Measurements from ENCODE around the gene KIRREL3. TPM values are rescaled to one million over a fixed set of nuclear protein-coding genes. Genes with fewer than 3 reads are reported as not detected.

KIRREL3 gene
- total RNA-seq, 1 experiment from 2014 or later: 0.44 TPM

- no peaks in the 10 kb centered on the region for H4K20me1 ChIP-seq (ENCODE audit: low read length)
- ATAC-seq (no peak), DNase-seq (no peak)
- no peak overlapping the region for H3K27ac ChIP-seq (ENCODE audit: low read length)
- peaks cover 13% of the 10 kb centered on the region for H3K79me2 ChIP-seq (ENCODE audit: low read length)
- no peaks in the 10 kb centered on the region for H3K9me3 ChIP-seq (ENCODE audit: low read length)
- no peaks in the 10 kb centered on the region for H3F3A ChIP-seq (ENCODE audit: low read length, unreplicated experiment)
- CTCF ChIA-PET: no interaction called here
- no peaks in the 10 kb centered on the region for H3K9me2 ChIP-seq (replicated peaks; ENCODE audit: low read length)
- POLR2A ChIA-PET (ENCODE audit: unreplicated experiment): no interaction called here
- H3K36me3 ChIP-seq (ENCODE audit: low read depth, low read length): peaks cover 63% of the 10 kb centered on the region
- no peak for TF ChIP-seq EZH2 (IDR thresholded peaks at IDR 0.05; ENCODE audit: low read length, unreplicated experiment)
- no peak for TF ChIP-seq CTCF (conservative IDR thresholded peaks at IDR 0.05; ENCODE audit: low read depth, low read length)
- no peak for TF ChIP-seq EZH2phosphoT487 (IDR thresholded peaks at IDR 0.05; ENCODE audit: borderline replicate concordance, low read length)
- no peak overlapping the region for H3K4me3 ChIP-seq (ENCODE audit: low read length)
- H3K4me2 ChIP-seq (ENCODE audit: low read length): no peak overlapping the region
- H3K9ac ChIP-seq (ENCODE audit: low read length): no peak overlapping the region
- intact Hi-C loops (cut with micrococcal nuclease): no loop called here
- BruUV-seq (replicated peaks): no TSS peak
- H3K27me3 ChIP-seq (ENCODE audit: low read length): no peaks in the 10 kb centered on the region
- no peak overlapping the region for H2AFZ ChIP-seq (ENCODE audit: low read length)
- H3K4me1 ChIP-seq (ENCODE audit: insufficient read depth, low read length): peaks cover 21% of the 10 kb centered on the region
These were observed 589.9 kb downstream of the KIRREL3 start for GRCh38 chr11:126410649-126411048.

DNA sequence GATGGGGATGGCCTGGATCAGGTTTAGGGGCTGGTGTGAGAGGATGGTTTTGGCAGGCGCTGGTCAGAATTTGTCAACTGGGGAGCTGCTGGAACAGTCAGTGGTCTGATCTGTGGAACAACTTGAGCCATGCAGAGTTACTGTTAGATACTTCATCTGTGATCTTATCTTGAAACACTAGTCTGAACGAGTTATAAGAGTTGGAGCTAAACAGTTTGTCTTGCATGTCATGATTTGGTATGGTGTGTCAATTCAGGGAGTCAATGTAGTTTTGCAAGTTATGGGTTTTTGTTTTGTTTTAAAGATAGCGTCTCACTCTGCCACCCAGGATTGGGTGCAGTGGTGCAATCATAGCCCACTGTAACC, 591.0 kb downstream of the KIRREL3 start:
- CTCF ChIA-PET: no interaction called here
- H3K9me2 ChIP-seq (replicated peaks; ENCODE audit: low read length): no peaks in the 10 kb centered on the region
- H3F3A ChIP-seq (ENCODE audit: low read length, unreplicated experiment): no peaks in the 10 kb centered on the region
- H4K20me1 ChIP-seq (ENCODE audit: low read length): no peaks in the 10 kb centered on the region
- no peak for TF ChIP-seq EZH2 (IDR thresholded peaks at IDR 0.05; ENCODE audit: low read length, unreplicated experiment)
- TF ChIP-seq EZH2phosphoT487 (IDR thresholded peaks at IDR 0.05; ENCODE audit: borderline replicate concordance, low read length): no peak
- TF ChIP-seq CTCF (conservative IDR thresholded peaks at IDR 0.05; ENCODE audit: low read depth, low read length): no peak
- H3K9ac ChIP-seq (ENCODE audit: low read length): no peak overlapping the region
- no peaks in the 10 kb centered on the region for H3K27me3 ChIP-seq (ENCODE audit: low read length)
- no peak overlapping the region for H3K4me3 ChIP-seq (ENCODE audit: low read length)
- DNase-seq (no peak), ATAC-seq (no peak)
- peaks cover 19% of the 10 kb centered on the region for H3K79me2 ChIP-seq (ENCODE audit: low read length)
- peaks cover 31% of the 10 kb centered on the region for H3K4me1 ChIP-seq (ENCODE audit: insufficient read depth, low read length)
- no peak overlapping the region for H2AFZ ChIP-seq (ENCODE audit: low read length)
- POLR2A ChIA-PET (ENCODE audit: unreplicated experiment): no interaction called here
- no TSS peak for BruUV-seq (replicated peaks)
- H3K4me2 ChIP-seq (ENCODE audit: low read length): no peak overlapping the region
- H3K36me3 ChIP-seq (ENCODE audit: low read depth, low read length): peaks cover 63% of the 10 kb centered on the region
- no peak overlapping the region for H3K27ac ChIP-seq (ENCODE audit: low read length)
- intact Hi-C loops (cut with micrococcal nuclease): no loop called here
- no peaks in the 10 kb centered on the region for H3K9me3 ChIP-seq (ENCODE audit: low read length)

- BruUV-seq (replicated peaks): no TSS peak
- H3K9me2 ChIP-seq (replicated peaks; ENCODE audit: low read length): no peaks in the 10 kb centered on the region
- H3K9me3 ChIP-seq (ENCODE audit: low read length): no peaks in the 10 kb centered on the region
- H3K9ac ChIP-seq (ENCODE audit: low read length): no peak overlapping the region
- H2AFZ ChIP-seq (ENCODE audit: low read length): no peak overlapping the region
- ATAC-seq: no peak
- H3K79me2 ChIP-seq (ENCODE audit: low read length): peaks cover 24% of the 10 kb centered on the region
- H3F3A ChIP-seq (ENCODE audit: low read length, unreplicated experiment): peaks cover 1% of the 10 kb centered on the region
- ChIA-PET POLR2A (ENCODE audit: unreplicated experiment) (no interaction called here), CTCF (no interaction called here)
- no peak for DNase-seq
- H3K36me3 ChIP-seq (ENCODE audit: low read depth, low read length): peaks cover 62% of the 10 kb centered on the region
- no peak overlapping the region for H3K4me3 ChIP-seq (ENCODE audit: low read length)
- intact Hi-C loops (cut with micrococcal nuclease): no loop called here
- no peaks in the 10 kb centered on the region for H4K20me1 ChIP-seq (ENCODE audit: low read length)
- H3K4me2 ChIP-seq (ENCODE audit: low read length): no peak overlapping the region
- no peaks in the 10 kb centered on the region for H3K27me3 ChIP-seq (ENCODE audit: low read length)
- TF ChIP-seq EZH2phosphoT487 (IDR thresholded peaks at IDR 0.05; ENCODE audit: borderline replicate concordance, low read length) (no peak), EZH2 (IDR thresholded peaks at IDR 0.05; ENCODE audit: low read length, unreplicated experiment) (no peak), CTCF (conservative IDR thresholded peaks at IDR 0.05; ENCODE audit: low read depth, low read length) (no peak)
- H3K4me1 ChIP-seq (ENCODE audit: insufficient read depth, low read length): peaks cover 32% of the 10 kb centered on the region
- no peak overlapping the region for H3K27ac ChIP-seq (ENCODE audit: low read length)
These were observed 591.5 kb downstream of the KIRREL3 start for GRCh38 chr11:126408901-126409619.

All from PC-3 (cell line).